ENCODE results near the gene TIA1. TPM values are rescaled to one million over a fixed set of nuclear protein-coding genes. Genes with fewer than 3 reads are reported as not detected.
"Not testable (repeated sequence)": the region's sequence is repeated elsewhere in the genome, so short reads cannot be mapped to it uniquely, and the experiment has no call there.

The TIA1 gene
- total RNA-seq, 1 donor = 57.1 TPM

GRCh38 chr2:70243806-70244584 is 4.4 kb downstream of the TIA1 start:
- H3K27me3 ChIP-seq (ENCODE audit: insufficient read depth, low read length) = no peaks in the 10 kb centered on the region
- peaks cover 54% of the 10 kb centered on the region for H3K4me1 ChIP-seq (ENCODE audit: insufficient read depth, low read length)

GRCh38 chr2:70242552-70242951 is 5.9 kb downstream of the TIA1 start:
- no peaks in the 10 kb centered on the region for H3K9me3 ChIP-seq (ENCODE audit: low read depth, low read length)
- H3K4me3 ChIP-seq (ENCODE audit: low read length) = no peak overlapping the region
- H3K4me1 ChIP-seq (ENCODE audit: insufficient read depth, low read length) = peaks cover 54% of the 10 kb centered on the region
- H3K27me3 ChIP-seq (ENCODE audit: insufficient read depth, low read length) = no peaks in the 10 kb centered on the region

More at GRCh38 chr2:70243806-70244584, 4.4 kb downstream of the TIA1 start:
- Histone ChIP-seq H3K9me3 (ENCODE audit: low read depth, low read length) (no peaks in the 10 kb centered on the region), H3K4me3 (ENCODE audit: low read length) (no peak overlapping the region)

DNA sequence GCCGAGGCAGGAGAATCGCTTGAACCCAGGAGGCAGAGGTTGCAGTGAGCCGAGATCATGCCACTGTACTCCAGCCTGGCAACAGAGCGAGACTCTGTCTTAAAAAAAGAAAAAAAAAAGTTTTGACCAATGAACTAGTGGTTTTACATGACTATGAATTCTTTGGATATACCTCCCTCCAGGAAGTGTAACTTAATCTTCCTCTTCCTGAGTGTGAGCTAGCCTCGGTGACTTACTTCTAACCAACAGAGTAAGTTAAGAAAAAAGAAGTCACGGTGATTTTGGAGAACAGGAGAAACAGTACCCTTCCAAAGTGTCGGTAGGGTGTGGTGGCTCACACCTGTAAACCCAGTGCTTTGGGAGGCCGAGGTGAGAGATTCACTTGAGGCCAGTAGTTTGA is 7.1 kb downstream of the TIA1 start:
- H3K9me3 ChIP-seq (ENCODE audit: low read depth, low read length) = no peaks in the 10 kb centered on the region
- H3K27me3 ChIP-seq (ENCODE audit: insufficient read depth, low read length) = no peaks in the 10 kb centered on the region
- H3K4me1 ChIP-seq (ENCODE audit: insufficient read depth, low read length) = peaks cover 42% of the 10 kb centered on the region

DNA sequence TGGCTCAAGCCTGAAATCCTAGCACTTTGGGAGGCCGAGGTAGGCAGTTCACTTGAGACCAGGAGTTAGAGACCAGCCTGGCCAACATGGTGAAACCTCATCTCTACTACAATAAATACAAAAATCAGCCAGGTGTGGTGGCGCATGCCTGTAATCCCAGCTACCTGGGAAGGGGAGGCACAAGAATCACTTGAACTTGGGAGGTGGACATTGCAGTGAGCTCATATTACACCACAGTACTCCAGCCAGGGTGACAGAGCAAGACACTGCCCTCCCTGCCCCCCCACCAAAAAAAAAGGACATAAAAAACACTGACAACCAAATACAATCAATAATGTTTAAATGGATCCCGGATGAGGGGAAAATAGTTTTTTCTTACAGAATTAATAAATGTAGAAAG is 7.8 kb downstream of the TIA1 start:
- peaks cover 35% of the 10 kb centered on the region for H3K4me1 ChIP-seq (ENCODE audit: insufficient read depth, low read length)
- no peaks in the 10 kb centered on the region for H3K9me3 ChIP-seq (ENCODE audit: low read depth, low read length)
- H3K4me3 ChIP-seq (ENCODE audit: low read length) = no peak overlapping the region
- no peaks in the 10 kb centered on the region for H3K27me3 ChIP-seq (ENCODE audit: insufficient read depth, low read length)

More for the DNA sequence above, 7.1 kb downstream of the TIA1 start:
- no peak overlapping the region for H3K4me3 ChIP-seq (ENCODE audit: low read length)

DNA sequence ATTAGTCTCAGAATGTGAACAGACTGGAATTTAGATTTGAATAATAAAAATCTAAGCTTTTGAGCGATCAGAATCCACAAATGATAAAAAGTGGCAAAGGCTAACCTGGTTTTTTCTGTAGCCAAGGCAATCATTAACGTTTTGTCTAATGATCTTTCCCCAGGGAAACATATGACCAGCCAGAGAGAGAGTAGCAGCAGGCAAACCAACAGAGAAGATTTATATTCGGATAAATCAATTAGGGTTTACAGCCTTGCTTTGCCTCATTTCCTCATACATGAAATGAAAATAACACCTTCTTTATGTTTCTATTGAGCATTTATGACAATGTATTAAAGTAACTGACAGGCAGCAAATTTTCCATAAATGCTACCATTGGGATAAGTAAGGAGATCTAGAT is 14.5 kb downstream of the TIA1 start:
- Histone ChIP-seq H3K4me1 (ENCODE audit: insufficient read depth, low read length) (no peaks in the 10 kb centered on the region), H3K27me3 (ENCODE audit: insufficient read depth, low read length) (no peaks in the 10 kb centered on the region), H3K9me3 (ENCODE audit: low read depth, low read length) (no peaks in the 10 kb centered on the region), H3K4me3 (ENCODE audit: low read length) (no peak overlapping the region)

DNA sequence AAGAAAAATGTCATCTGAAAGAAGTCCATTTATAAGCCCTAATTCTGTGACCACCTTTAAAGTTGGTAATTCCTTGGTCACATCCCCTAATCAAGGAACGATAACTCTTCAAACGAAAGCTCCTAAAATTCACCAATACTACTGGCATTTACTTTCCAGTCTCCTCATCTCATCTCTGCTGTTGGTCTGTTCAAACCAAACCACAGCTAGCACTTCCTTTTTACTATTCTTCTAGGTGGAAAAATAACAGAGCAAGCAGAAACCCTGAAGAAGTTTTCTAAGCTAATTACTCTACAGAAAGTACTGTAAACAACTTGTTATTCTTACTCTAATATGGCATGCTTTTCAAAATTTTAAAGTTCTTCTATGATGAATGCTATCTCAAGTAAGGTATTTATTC is 21.6 kb downstream of the TIA1 start:
- H3K9me3 ChIP-seq (ENCODE audit: low read depth, low read length) = no peaks in the 10 kb centered on the region
- no peaks in the 10 kb centered on the region for H3K27me3 ChIP-seq (ENCODE audit: insufficient read depth, low read length)
- H3K4me1 ChIP-seq (ENCODE audit: insufficient read depth, low read length) = no peaks in the 10 kb centered on the region
- no peak overlapping the region for H3K4me3 ChIP-seq (ENCODE audit: low read length)

- not testable (repeated sequence) for H3K27me3 ChIP-seq (ENCODE audit: insufficient read depth, low read length); H3K4me1 ChIP-seq (ENCODE audit: insufficient read depth, low read length); H3K9me3 ChIP-seq (ENCODE audit: low read depth, low read length); H3K4me3 ChIP-seq (ENCODE audit: low read length)
Observed at GRCh38 chr2:70223305-70223704, 25.1 kb downstream of the TIA1 start.

DNA sequence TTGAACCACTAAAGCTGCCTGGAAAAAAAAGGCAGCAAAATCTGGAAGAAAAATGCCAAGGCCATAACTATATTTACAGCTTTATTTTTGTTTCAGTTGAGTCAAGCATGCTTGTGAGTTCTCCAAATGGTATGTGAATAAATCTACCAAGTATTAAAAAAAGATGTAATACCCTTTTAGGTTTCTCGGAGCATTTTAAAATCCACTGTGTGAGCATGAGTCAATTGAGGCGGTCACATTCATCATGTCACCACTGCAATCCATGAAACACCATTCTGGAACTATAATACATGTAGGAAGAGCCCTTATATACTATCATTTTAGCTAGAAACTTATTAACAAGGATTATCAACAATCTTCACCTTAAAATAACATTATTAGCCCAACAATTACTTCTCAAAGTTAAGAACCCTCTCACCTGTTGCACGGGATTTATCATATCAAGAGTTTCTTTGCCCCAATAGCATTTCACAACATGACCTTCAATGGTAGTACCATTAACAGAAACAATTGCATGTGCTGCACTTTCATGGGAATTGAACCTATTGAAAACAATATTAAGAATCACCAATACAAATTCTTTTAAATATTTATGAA is 33.4 kb downstream of the TIA1 start:
- Histone ChIP-seq H3K4me3 (ENCODE audit: low read length) (no peak overlapping the region), H3K4me1 (ENCODE audit: insufficient read depth, low read length) (no peaks in the 10 kb centered on the region), H3K27me3 (ENCODE audit: insufficient read depth, low read length) (no peaks in the 10 kb centered on the region), H3K9me3 (ENCODE audit: low read depth, low read length) (no peaks in the 10 kb centered on the region)

DNA sequence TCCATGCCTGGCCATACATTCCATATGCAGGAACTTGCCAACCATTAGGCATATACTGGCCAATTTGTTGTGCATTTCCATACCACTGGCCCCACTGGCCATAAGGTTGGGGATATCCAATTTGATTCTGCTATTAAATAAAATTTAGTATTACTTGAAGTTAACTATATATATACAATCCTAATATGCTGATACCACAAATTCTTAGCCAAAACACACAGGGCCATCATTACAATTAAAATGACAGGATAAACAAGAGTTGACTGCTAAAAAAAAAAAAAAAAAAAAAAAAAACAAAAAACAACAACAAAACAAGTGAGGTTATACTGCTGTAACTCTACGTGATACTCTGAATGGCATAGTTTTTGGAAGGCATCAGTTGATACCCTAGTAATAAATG is 34.1 kb downstream of the TIA1 start:
- Histone ChIP-seq H3K9me3 (ENCODE audit: low read depth, low read length) (no peaks in the 10 kb centered on the region), H3K4me1 (ENCODE audit: insufficient read depth, low read length) (no peaks in the 10 kb centered on the region), H3K27me3 (ENCODE audit: insufficient read depth, low read length) (no peaks in the 10 kb centered on the region), H3K4me3 (ENCODE audit: low read length) (no peak overlapping the region)

GRCh38 chr2:70212298-70212932 is 36.0 kb downstream of the TIA1 start:
- Histone ChIP-seq H3K4me1 (ENCODE audit: insufficient read depth, low read length) (no peaks in the 10 kb centered on the region), H3K4me3 (ENCODE audit: low read length) (no peak overlapping the region), H3K9me3 (ENCODE audit: low read depth, low read length) (no peaks in the 10 kb centered on the region), H3K27me3 (ENCODE audit: insufficient read depth, low read length) (no peaks in the 10 kb centered on the region)

GRCh38 chr2:70211595-70211994 is 36.8 kb downstream of the TIA1 start:
- H3K27me3 ChIP-seq (ENCODE audit: insufficient read depth, low read length) = no peaks in the 10 kb centered on the region
- H3K4me3 ChIP-seq (ENCODE audit: low read length) = no peak overlapping the region
- H3K9me3 ChIP-seq (ENCODE audit: low read depth, low read length) = no peaks in the 10 kb centered on the region

DNA sequence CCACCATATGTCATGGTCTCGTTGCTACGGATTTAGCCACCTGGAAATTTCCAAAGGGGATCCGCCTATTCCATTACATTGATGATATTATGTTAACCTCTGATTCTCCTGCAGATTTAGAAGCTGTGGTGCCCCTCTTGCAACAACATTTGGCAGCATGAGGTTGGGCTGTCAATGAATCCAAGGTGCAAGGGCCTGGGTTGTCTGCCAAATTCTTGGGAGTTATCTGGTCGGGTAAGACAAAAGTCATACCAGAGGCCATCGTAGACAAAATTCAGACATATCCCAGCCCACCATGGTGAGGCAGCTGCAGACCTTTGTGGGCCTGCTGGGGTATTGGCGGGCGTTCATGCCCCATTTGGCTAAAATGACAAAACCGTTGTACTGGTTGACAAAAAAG is 44.0 kb downstream of the TIA1 start:
- Histone ChIP-seq H3K4me1 (ENCODE audit: insufficient read depth, low read length) (no peaks in the 10 kb centered on the region), H3K9me3 (ENCODE audit: low read depth, low read length) (no peaks in the 10 kb centered on the region), H3K4me3 (ENCODE audit: low read length) (no peak overlapping the region), H3K27me3 (ENCODE audit: insufficient read depth, low read length) (no peaks in the 10 kb centered on the region)

More at GRCh38 chr2:70211595-70211994, 36.8 kb downstream of the TIA1 start:
- H3K4me1 ChIP-seq (ENCODE audit: insufficient read depth, low read length) = no peaks in the 10 kb centered on the region

DNA sequence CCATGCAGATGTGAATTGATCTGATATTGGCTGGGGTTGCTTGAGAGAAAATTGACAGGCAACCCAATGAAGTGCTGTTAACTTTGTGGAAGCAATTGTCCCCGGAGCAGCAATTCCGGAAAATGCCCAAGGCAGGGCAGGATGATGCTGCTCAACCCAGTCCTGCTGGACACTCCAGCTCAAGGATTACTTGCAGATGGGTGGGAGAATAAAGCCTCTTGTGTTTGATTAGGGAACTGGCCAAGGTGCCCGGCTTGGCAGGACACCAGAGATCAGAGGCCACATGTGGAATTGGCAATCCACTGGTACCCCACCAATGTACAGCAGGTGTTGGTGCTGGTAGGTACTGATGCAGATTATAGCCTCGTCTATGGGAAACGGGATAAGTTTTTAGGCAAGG is 45.3 kb downstream of the TIA1 start:
- Histone ChIP-seq H3K4me1 (ENCODE audit: insufficient read depth, low read length) (no peaks in the 10 kb centered on the region), H3K9me3 (ENCODE audit: low read depth, low read length) (no peaks in the 10 kb centered on the region), H3K4me3 (ENCODE audit: low read length) (no peak overlapping the region), H3K27me3 (ENCODE audit: insufficient read depth, low read length) (no peaks in the 10 kb centered on the region)

DNA sequence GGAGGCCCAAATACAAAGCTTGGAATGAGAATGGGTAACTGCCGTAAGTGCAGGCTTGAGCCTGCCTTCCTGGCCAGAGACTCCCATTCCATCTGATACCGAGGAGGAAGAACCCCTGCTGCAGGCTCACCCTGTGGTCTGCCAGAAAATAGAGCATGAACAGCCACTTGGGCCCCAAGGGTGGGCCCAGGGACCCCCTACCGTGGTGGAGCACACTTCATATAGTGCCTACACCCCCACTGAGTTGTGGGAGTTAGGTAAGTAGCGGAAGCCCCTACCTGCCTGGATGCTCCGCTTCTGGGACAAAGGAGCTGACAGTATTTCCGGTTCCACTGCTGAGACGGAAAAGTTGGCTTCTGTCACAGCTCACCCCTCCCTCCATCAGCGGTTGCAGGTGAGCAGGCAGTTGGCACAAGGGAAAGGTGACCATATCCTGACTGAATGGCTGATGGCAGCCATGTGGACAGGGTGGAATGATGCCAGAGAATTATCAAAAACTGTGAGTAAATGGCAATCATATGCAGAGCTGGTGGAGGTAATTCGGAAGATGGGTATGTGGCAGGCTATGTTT is 46.1 kb downstream of the TIA1 start:
- H3K9me3 ChIP-seq (ENCODE audit: low read depth, low read length) = no peaks in the 10 kb centered on the region
- no peaks in the 10 kb centered on the region for H3K4me1 ChIP-seq (ENCODE audit: insufficient read depth, low read length)
- no peak overlapping the region for H3K4me3 ChIP-seq (ENCODE audit: low read length)
- H3K27me3 ChIP-seq (ENCODE audit: insufficient read depth, low read length) = no peaks in the 10 kb centered on the region

DNA sequence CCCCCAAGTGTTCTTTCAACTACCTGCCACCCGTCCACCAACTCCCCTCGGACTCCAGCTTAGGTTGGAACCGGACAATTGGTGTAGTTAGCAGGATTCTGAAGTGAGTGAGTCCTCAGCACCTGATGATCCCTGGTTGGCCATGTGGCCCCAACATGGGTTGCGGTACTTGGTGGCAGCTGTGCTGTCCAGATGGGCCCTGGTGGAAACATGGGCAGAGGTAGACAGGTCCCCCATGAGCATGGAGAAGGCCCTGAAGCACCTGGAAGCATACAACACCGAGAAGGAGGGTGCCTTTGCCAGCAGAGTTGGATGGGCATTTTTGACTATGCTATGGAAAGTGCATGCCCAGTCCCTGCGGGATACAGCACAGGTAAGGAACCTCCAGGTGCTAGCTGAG is 46.6 kb downstream of the TIA1 start:
- Histone ChIP-seq H3K9me3 (ENCODE audit: low read depth, low read length) (no peaks in the 10 kb centered on the region), H3K4me3 (ENCODE audit: low read length) (no peak overlapping the region), H3K27me3 (ENCODE audit: insufficient read depth, low read length) (no peaks in the 10 kb centered on the region), H3K4me1 (ENCODE audit: insufficient read depth, low read length) (no peaks in the 10 kb centered on the region)

All from mononuclear cell (primary cell).